ENCODE data around the gene SELENON.

DNA sequence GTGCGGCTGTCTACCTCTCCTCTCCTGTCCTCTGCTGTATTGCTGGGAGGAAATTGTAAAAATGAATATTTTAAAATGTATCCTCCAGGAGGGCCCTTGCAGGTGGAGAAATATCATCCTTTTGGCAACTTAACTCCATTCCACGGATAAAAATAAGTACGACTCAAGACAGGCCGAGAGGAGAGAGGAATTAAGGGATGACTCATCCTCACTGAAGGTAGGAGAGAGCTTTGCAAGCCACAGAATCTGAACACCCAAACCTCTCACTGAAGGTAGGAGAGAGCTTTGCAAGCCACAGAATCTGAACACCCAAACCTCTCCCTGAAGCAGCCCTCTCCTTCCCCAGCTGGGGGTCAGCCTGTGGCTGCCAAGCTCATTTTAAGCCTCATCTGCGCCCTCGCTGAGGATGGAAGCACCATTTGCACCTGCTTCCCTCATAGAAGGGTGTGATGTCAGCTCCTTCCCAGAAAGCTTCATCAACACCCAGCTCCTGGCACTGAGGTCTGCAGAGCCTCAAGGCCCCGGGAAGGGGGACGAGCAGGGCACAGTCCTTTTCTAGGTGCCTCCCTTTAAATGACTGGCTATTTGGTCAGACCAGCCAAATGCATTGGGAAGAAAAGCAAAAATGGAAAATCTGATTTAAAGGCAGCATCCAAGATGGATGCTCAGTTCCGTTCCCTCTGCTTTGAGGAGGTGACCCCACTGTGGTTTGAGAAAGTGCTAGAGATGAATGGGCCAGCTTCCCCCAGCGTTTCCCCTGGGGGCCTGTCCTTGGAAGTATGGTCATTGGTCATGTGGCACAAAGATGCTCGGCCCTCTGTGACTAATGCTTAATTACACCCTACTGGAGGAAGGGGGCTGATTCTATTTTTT is 12.9 kb upstream of the SELENON start:
- no peak for TF ChIP-seq RAD21 (CRISPR knock-in tag; conservative IDR thresholded peaks at IDR 0.05 in 1 of 2, IDR thresholded peaks at IDR 0.05 in 1 of 2)
- no peak for TF ChIP-seq BMI1 (IDR thresholded peaks at IDR 0.05; ENCODE audit: low read length)
- no peak for TF ChIP-seq EWSR1 (IDR thresholded peaks at IDR 0.05; ENCODE audit: borderline replicate concordance, low read depth, partially characterized antibody)

Data from K562 (cell line).